ENCODE measurements around the gene MVD. TPM values are rescaled to one million over a fixed set of nuclear protein-coding genes. Genes with fewer than 3 reads are reported as not detected.

Gene MVD
- total and polyA plus RNA-seq, 10 of the 15 experiments (the other 5 are each of a cell fraction or from before 2014, with no cell fraction given), result 5.0 to 147 (median 65.0) TPM

DNA sequence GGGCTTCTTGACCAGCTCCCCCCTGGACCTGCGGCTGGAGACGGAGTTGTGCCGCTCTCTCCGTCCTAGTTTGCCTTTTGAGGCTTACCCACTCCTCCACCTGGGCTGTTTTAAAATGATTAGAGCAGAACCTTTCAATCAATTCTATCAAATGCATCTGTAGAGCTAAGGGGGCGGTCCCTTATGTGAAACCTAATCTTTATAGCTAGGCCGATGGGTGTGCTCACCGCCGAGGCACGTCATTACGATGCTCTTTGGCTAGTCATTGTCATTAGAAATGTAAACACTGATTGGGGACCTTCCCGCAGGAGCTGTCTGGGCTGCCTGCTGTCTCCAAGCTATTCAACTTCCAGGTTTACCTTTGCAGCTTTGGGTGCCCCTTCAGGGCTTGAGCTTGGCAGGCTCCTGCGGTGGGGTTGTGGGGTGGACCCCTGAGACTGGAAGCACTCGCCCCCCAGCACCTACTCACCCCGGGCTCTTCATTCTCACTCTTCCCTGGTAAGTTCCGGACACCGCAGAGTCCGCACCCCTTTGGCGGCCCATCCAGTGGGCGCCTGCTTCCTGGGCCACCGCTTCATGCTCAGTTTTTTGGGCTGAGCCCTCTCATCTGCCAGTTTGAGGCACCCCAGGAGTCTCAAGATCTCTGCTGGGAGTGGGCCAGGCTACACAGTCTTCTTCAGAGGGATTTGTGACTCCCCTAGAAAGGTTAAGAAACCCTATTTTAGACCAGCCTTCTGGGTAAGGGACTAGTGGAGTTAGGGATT, 45.4 kb downstream of the MVD start (continued):
- TF ChIP-seq, protein P1, sequence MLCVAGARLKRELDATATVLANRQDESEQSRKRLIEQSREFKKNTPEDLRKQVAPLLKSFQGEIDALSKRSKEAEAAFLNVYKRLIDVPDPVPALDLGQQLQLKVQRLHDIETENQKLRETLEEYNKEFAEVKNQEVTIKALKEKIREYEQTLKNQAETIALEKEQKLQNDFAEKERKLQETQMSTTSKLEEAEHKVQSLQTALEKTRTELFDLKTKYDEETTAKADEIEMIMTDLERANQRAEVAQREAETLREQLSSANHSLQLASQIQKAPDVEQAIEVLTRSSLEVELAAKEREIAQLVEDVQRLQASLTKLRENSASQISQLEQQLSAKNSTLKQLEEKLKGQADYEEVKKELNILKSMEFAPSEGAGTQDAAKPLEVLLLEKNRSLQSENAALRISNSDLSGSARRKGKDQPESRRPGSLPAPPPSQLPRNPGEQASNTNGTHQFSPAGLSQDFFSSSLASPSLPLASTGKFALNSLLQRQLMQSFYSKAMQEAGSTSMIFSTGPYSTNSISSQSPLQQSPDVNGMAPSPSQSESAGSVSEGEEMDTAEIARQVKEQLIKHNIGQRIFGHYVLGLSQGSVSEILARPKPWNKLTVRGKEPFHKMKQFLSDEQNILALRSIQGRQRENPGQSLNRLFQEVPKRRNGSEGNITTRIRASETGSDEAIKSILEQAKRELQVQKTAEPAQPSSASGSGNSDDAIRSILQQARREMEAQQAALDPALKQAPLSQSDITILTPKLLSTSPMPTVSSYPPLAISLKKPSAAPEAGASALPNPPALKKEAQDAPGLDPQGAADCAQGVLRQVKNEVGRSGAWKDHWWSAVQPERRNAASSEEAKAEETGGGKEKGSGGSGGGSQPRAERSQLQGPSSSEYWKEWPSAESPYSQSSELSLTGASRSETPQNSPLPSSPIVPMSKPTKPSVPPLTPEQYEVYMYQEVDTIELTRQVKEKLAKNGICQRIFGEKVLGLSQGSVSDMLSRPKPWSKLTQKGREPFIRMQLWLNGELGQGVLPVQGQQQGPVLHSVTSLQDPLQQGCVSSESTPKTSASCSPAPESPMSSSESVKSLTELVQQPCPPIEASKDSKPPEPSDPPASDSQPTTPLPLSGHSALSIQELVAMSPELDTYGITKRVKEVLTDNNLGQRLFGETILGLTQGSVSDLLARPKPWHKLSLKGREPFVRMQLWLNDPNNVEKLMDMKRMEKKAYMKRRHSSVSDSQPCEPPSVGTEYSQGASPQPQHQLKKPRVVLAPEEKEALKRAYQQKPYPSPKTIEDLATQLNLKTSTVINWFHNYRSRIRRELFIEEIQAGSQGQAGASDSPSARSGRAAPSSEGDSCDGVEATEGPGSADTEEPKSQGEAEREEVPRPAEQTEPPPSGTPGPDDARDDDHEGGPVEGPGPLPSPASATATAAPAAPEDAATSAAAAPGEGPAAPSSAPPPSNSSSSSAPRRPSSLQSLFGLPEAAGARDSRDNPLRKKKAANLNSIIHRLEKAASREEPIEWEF (IDR thresholded peaks at IDR 0.05; ENCODE audit: insufficient replicate concordance, low read depth, low read length), result no peak
- TF ChIP-seq ASH2L (IDR thresholded peaks at IDR 0.05; ENCODE audit: borderline replicate concordance, low read depth), result no peak
- TF ChIP-seq ZBED1 (IDR thresholded peaks at IDR 0.05; ENCODE audit: borderline replicate concordance), result no peak
- TF ChIP-seq SMAD1 (IDR thresholded peaks at IDR 0.05; ENCODE audit: low read depth, partially characterized antibody), result no peak
- TF ChIP-seq ZNF274 (IDR thresholded peaks at IDR 0.05; ENCODE audit: insufficient read depth, insufficient read length), result no peak
- TF ChIP-seq WRNIP1 (IDR thresholded peaks at IDR 0.05; ENCODE audit: borderline replicate concordance, low read depth, low read length), result no peak

DNA sequence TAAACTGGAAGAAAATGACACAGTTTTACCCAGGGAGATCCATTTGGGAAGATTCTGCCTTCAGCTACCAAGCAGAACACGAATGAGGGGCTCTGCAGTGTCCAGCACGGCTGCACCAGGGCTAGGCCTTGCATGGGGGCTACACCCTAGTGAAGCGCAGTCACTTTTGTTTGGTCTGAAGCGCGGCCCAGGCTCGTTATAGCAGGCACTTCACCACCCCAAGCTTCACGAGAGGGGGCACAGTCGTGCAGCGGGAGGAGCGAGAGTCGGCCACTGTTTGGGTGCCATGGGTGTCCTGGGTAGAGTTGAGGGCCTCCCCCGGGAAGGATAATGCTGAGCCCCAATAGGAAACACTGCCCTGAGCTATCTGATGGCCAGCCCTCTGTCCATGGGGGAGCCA, 46.2 kb downstream of the MVD start:
- Histone ChIP-seq H4K20me1 (ENCODE audit: control insufficient read depth, insufficient read depth) (no peaks in the 10 kb centered on the region), H3K27me3 (replicated peaks in 1 of 2; ENCODE audit: control insufficient read depth in 2 of 2, insufficient read depth in 2 of 2, low read length in 1 of 2) (no peaks in the 10 kb centered on the region), H3K27ac (ENCODE audit: control insufficient read depth, insufficient read depth) (no peak overlapping the region), H3K4me3 (no peak overlapping the region), H3K4me2 (ENCODE audit: control insufficient read depth, insufficient read depth) (no peak overlapping the region), H3K9ac (ENCODE audit: control insufficient read depth, insufficient read depth, low read length) (no peak overlapping the region), H3K79me2 (ENCODE audit: control insufficient read depth, insufficient read depth, low read length) (no peaks in the 10 kb centered on the region), H3K9me3 (replicated peaks; ENCODE audit: control insufficient read depth, insufficient read depth, low read length) (no peaks in the 10 kb centered on the region), H3K36me3 (ENCODE audit: control insufficient read depth in 2 of 2, insufficient read depth in 2 of 2, low read length in 1 of 2) (peaks cover 7 to 26% of the 10 kb centered on the region in 2 experiments; a peak in 3 of 4 replicates), H2AFZ (ENCODE audit: control insufficient read depth, low read depth, low read length) (no peak overlapping the region), H3K4me1 (ENCODE audit: control insufficient read depth, insufficient read depth, low read length) (no peaks in the 10 kb centered on the region)
- ATAC-seq (no peak), FAIRE-seq (no peak), DNase-seq (ENCODE audit: low read depth, low spot score) (no peak)
- ChIA-PET SMC1A (ENCODE audit: uncharacterized antibody, unreplicated experiment) (interaction anchor here (0.9 to 1.0 kb wide), 2 partner anchors 9 to 27 kb away, joined by 4 read pairs; no protein-coding TSS in a partner anchor), RAD21 (ENCODE audit: unreplicated experiment) (no interaction called here), POLR2A (no interaction called here), CTCF (interaction anchor here (0.7 kb wide), 1 partner anchor 79 kb away, joined by 3 read pairs; no protein-coding TSS in a partner anchor)
- 90% methylated on average over 12 of the region's 12 CpGs for WGBS (ENCODE audit: insufficient coverage, insufficient replicate concordance, low lambda C conversion rate, missing lambda C conversion rate)
- in situ Hi-C loops (cut with MboI), result no loop called here
- BruUV-seq (replicated peaks), result no TSS peak
- intact Hi-C loops (cut with micrococcal nuclease; ENCODE audit: unreplicated experiment), result no loop called here
- TF ChIP-seq HCFC1 (IDR thresholded peaks at IDR 0.05; ENCODE audit: low read length) (no peak), DPF2 (IDR thresholded peaks at IDR 0.05) (no peak), EZH2 (IDR thresholded peaks at IDR 0.05; ENCODE audit: borderline replicate concordance, control insufficient read depth, low read depth, low read length) (no peak), RFX5 (IDR thresholded peaks at IDR 0.05; ENCODE audit: low read depth, low read length) (no peak), RAD21 (IDR thresholded peaks at IDR 0.05; ENCODE audit: insufficient read depth, low read depth, low read length) (no peak), JUND (IDR thresholded peaks at IDR 0.05; ENCODE audit: low read depth, low read length) (no peak), MEF2A (IDR thresholded peaks at IDR 0.05; ENCODE audit: insufficient read depth, low read depth, low read length) (no peak), CHD4 (IDR thresholded peaks at IDR 0.05) (no peak), CREB1 (IDR thresholded peaks at IDR 0.05; ENCODE audit: low read depth) (no peak), ZNF622 (IDR thresholded peaks at IDR 0.05) (no peak), YBX1 (IDR thresholded peaks at IDR 0.05) (no peak), HDAC2 (IDR thresholded peaks at IDR 0.05) (no peak)
- TF ChIP-seq, protein P2, sequence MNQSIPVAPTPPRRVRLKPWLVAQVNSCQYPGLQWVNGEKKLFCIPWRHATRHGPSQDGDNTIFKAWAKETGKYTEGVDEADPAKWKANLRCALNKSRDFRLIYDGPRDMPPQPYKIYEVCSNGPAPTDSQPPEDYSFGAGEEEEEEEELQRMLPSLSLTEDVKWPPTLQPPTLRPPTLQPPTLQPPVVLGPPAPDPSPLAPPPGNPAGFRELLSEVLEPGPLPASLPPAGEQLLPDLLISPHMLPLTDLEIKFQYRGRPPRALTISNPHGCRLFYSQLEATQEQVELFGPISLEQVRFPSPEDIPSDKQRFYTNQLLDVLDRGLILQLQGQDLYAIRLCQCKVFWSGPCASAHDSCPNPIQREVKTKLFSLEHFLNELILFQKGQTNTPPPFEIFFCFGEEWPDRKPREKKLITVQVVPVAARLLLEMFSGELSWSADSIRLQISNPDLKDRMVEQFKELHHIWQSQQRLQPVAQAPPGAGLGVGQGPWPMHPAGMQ (IDR thresholded peaks at IDR 0.05; ENCODE audit: borderline replicate concordance), result no peak

Measured in GM12878 (cell line).